Measurements from ENCODE around the gene RGS11.

Gene RGS11

DNA sequence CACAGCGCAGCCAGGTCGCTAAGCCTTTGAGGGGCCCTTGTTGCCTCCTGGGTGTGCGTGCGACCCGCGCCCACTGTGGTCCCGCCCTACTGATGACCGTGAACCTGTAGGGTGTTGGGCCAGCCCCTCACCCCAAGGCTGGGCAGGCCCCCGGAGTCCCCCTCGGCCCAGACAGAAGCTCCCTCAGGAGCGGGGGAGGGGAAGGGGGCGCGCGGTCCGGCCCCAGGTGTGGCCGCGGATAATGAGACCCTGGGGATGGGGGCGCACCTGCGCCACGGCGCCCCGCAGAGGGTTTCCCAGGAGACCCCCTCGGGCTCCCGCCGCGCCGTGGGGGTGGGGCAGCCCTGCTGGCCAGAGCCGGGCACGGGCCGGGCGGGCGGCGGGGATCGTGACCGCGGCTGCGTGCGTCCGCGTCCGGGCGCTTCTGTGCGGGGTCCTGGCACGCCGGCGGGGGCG, 4.3 kb upstream of the RGS11 start:
- H3K4me3 ChIP-seq (ENCODE audit: low read depth, low read length), result no peak overlapping the region

DNA sequence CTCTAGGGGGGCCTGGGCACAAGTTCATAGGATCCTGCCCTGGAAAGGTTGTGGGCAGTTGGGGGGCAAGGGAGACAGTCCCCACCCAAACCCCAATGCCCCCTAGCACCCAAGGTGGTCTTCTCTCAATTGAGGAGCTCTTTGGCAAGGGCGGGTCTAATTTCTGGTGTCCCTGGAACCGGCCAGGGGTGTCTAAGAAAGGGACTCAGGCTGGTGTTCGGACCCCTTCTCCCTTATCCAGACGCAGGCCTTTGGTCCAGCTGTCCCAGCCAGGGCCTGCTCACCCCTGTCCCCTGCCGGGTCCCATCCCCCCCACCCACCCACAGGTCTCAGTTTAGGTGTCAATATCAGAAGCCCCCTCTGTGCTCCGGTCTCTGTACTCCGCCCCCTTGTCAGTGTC, 3.8 kb upstream of the RGS11 start:
- no peak overlapping the region for H3K4me3 ChIP-seq (ENCODE audit: low read depth, low read length)
- TF ChIP-seq, protein P1, sequence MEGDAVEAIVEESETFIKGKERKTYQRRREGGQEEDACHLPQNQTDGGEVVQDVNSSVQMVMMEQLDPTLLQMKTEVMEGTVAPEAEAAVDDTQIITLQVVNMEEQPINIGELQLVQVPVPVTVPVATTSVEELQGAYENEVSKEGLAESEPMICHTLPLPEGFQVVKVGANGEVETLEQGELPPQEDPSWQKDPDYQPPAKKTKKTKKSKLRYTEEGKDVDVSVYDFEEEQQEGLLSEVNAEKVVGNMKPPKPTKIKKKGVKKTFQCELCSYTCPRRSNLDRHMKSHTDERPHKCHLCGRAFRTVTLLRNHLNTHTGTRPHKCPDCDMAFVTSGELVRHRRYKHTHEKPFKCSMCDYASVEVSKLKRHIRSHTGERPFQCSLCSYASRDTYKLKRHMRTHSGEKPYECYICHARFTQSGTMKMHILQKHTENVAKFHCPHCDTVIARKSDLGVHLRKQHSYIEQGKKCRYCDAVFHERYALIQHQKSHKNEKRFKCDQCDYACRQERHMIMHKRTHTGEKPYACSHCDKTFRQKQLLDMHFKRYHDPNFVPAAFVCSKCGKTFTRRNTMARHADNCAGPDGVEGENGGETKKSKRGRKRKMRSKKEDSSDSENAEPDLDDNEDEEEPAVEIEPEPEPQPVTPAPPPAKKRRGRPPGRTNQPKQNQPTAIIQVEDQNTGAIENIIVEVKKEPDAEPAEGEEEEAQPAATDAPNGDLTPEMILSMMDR (IDR thresholded peaks at IDR 0.05; ENCODE audit: low read depth, low read length), result no peak

More for the DNA sequence above, 4.3 kb upstream of the RGS11 start:
- TF ChIP-seq, protein P1 (IDR thresholded peaks at IDR 0.05; ENCODE audit: low read depth, low read length), result no peak

DNA sequence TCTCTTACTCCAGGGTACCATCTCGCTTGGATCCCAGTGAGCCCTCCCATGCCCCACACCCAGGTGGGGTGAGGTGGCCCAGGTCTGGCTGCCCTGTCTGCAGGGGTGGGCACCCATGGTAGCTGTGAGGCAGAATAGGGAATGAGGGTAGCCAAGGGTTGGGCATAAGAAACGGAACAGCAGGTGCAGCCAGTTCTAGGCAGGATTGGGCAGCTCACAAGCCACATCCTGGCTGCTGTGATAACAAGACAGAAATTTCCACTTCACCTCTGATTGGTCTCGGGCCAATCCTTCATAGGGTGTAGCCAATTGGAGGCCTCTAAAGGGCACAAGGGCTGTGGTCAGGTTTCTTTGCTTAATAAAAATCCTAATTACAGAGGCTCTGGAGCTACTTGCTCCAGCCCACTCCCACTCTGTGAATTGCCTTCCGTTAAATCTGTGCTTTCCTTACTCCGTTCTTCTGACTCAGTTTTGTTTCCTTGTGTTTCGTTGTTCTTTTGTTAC, 3.2 kb upstream of the RGS11 start:
- H3K4me3 ChIP-seq (ENCODE audit: low read depth, low read length), result no peak overlapping the region
- TF ChIP-seq, protein P1 (IDR thresholded peaks at IDR 0.05; ENCODE audit: low read depth, low read length), result no peak

DNA sequence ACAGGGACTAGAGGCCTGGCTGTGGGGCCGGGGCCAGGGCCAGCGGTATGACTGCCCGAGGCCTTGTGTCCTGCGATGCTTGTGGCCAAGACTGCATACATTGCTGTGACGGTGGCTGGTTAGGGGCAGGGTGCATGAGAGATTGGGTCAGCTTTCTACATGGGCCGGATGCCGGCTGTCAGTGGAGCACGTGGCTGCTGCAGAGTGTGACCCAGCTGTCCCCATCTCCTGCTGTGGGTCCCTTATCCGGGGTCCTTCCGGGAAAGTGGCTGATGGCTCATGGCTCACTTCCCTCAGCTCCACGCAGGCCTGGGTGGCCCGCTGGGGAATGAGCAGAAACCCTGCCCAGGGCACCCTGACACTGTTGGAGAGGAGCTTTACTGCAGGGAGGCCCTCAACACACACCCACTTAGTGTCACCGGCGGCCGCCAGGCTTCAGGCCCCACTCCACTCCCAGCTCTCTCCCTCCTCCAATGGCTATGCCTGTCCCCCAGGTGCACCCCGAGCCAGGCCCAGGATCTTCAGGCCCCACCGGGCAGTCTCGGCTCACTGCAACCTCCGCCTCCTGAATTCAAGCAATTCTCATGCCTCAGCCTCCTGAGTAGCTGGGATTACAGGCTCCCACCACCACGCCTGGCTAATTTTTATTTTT, 808 bp upstream of the RGS11 start:
- TF ChIP-seq, protein P1 (IDR thresholded peaks at IDR 0.05; ENCODE audit: low read depth, low read length), result no peak
- H3K4me3 ChIP-seq (ENCODE audit: low read depth, low read length), result no peak overlapping the region

- H3K4me3 ChIP-seq (ENCODE audit: low read depth, low read length), result no peak overlapping the region
- TF ChIP-seq, protein P1 (IDR thresholded peaks at IDR 0.05; ENCODE audit: low read depth, low read length), result no peak
Observed at GRCh38 chr16:275041-275641, 603 bp downstream of the RGS11 start.

DNA sequence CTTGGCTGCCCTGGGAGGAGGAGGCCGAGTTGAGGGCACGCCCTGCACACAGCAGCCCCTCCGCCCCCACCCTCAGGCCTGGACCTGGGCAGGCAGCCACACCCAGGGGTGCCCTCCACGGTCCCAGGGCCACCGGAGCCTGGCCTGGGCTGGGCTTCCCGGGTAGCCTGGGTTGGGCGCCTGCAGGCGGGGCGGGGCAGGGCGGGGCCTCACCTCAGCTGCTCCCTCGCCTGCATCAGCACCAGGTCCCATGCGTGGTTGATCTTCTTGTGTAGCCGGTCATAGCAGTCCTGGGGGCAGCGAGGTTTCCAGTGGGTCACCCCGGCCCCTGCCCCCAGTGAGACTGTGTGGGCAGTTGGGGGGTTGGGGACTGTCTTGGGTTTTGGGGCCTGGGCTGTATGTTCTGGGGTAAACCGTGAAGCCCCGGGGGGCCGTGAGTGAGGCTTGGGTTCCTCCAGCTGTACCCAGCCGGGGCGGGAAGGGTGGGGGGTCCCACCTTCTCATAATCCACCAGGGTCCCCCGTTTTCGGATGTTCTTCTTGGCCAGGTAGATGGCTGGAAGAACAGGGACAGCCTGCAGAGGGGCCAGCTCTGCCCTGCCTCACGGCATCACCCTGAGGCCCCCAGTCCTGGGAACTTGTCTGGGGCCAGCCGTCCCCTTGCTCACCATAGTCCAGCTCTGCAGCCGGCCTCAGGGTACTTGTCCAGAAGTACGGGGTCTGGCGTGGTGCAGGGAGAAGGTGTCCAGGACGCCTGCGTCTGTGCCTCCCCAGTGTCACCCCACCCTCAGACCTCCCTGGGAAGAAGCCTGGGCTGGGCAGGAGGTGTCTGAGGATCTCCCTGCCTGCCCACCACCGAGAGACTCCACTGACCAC, 2.0 kb downstream of the RGS11 start:
- TF ChIP-seq, protein P1 (IDR thresholded peaks at IDR 0.05; ENCODE audit: low read depth, low read length), result no peak
- H3K4me3 ChIP-seq (ENCODE audit: low read depth, low read length), result no peak overlapping the region
